HS-5 (cell line): ENCODE results near the gene GATC.

Source experiments
- DNase-seq: peaks from one replicate; pipeline ENCODE4 v3.0.0-alpha.2; 2012; ENCODE audit warnings: low read depth

GATC gene

GRCh38 chr12:120498870-120499515 is 52.7 kb downstream of the GATC start:
- no peak for DNase-seq

GRCh38 chr12:120500581-120500980 is 54.3 kb downstream of the GATC start:
- no peak for DNase-seq

GRCh38 chr12:120504587-120504986 is 58.3 kb downstream of the GATC start:
- DNase-seq, result no peak

- no peak for DNase-seq
Measured at GRCh38 chr12:120508537-120508936, 62.3 kb downstream of the GATC start.
